Measurements from ENCODE around the gene FKBP15.

DNA sequence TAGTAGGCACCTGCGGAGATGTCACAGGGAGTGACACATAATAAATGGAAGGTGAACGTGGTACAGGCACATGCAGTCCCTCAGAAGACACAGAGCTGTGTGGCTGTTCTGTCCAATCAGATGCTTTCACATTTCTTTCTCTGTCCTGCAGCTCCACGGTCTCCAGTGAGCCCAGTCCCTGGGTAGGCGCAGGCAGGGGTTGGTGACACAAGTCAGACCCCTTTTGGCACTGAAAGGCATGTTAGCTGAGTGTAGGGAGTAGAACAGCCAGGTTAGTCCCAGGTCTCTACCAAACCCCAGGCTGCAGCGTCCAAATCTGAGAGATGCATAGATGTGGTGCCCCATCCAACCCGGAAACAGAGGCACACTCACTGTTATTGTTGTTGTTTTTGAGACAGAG is 67.5 kb downstream of the FKBP15 start:
- TF ChIP-seq, protein P1, sequence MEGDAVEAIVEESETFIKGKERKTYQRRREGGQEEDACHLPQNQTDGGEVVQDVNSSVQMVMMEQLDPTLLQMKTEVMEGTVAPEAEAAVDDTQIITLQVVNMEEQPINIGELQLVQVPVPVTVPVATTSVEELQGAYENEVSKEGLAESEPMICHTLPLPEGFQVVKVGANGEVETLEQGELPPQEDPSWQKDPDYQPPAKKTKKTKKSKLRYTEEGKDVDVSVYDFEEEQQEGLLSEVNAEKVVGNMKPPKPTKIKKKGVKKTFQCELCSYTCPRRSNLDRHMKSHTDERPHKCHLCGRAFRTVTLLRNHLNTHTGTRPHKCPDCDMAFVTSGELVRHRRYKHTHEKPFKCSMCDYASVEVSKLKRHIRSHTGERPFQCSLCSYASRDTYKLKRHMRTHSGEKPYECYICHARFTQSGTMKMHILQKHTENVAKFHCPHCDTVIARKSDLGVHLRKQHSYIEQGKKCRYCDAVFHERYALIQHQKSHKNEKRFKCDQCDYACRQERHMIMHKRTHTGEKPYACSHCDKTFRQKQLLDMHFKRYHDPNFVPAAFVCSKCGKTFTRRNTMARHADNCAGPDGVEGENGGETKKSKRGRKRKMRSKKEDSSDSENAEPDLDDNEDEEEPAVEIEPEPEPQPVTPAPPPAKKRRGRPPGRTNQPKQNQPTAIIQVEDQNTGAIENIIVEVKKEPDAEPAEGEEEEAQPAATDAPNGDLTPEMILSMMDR (IDR thresholded peaks at IDR 0.05) = no peak
- no peak for TF ChIP-seq POLR2A (IDR thresholded peaks at IDR 0.05)

Measured in adrenal gland (tissue), 5 donors.